Gastroesophageal sphincter (tissue), 3 donors: Measurements from ENCODE around the gene ITGB2.

Experiments used
- POLR2AphosphoS5 ChIP-seq: sonication (generic); formaldehyde crosslinking; IDR thresholded peaks from one replicate; pipeline ENCODE4 v1.6.1; 2017; ENCODE audit warnings: antibody characterized with exemption
- TF ChIP-seq, protein P1 (sequence below), 4 experiments: fragments of 200-600 bp in 2 of 4; fragments of 450-650 bp in 2 of 4; sonication (generic) in 1 of 4; IDR thresholded peaks; one replicate each; pipeline ENCODE4 v1.5.1; 2017 to 2019; ENCODE audit warnings: antibody characterized with exemption in 4 of 4, mild to moderate bottlenecking in 2 of 4, moderate library complexity in 2 of 4

DNA sequence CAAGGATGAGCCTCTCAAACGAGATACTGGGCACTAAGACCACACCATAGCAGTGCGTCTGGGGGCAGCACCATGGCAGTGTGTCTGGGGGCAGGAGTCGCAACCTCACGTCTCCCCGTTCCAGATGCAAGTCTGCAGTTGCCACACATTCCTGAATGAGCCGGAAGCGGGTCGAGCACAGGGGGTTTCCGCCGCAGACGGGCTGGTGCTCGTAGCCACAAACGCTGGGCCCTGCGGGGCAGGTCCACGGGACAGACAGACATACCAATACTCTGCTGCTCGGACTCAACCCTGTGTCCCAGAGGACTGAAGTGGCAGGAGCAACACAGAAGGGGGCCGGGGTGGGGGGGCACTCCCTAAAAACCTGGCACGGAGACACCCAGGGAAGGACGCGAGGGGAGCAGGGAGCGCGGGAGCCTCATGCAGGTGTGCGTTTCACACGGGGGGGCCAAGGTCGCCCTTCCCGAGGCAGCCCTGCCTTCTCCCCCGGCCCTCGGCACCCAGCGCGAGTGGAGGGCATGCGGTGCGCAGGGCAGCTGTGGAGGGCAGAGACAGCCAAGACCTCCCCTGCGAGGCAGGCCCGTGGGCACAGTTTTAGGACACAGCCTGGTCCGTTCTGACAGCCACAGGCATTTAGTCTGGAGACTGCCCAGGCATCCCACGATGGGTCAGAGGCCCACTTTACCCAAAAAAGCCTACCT lies 71.7 kb downstream of the ITGB2 start:
- TF ChIP-seq, protein P1, sequence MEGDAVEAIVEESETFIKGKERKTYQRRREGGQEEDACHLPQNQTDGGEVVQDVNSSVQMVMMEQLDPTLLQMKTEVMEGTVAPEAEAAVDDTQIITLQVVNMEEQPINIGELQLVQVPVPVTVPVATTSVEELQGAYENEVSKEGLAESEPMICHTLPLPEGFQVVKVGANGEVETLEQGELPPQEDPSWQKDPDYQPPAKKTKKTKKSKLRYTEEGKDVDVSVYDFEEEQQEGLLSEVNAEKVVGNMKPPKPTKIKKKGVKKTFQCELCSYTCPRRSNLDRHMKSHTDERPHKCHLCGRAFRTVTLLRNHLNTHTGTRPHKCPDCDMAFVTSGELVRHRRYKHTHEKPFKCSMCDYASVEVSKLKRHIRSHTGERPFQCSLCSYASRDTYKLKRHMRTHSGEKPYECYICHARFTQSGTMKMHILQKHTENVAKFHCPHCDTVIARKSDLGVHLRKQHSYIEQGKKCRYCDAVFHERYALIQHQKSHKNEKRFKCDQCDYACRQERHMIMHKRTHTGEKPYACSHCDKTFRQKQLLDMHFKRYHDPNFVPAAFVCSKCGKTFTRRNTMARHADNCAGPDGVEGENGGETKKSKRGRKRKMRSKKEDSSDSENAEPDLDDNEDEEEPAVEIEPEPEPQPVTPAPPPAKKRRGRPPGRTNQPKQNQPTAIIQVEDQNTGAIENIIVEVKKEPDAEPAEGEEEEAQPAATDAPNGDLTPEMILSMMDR (IDR thresholded peaks at IDR 0.05): no peak
- TF ChIP-seq POLR2AphosphoS5: no peak
